GM19468 (cell line): ENCODE data around the gene ASPA.
"Not testable (repeated sequence)": the region's sequence is repeated elsewhere in the genome, so short reads cannot be mapped to it uniquely, and the experiment has no call there.

Experiments used
- ATAC-seq: cut with Tn5 transposase; IDR thresholded peaks from one replicate; pipeline ENCODE4 v1.9.1; 2021; ENCODE audit warnings: mild to moderate bottlenecking, moderate library complexity, moderate number of reproducible peaks; ENCODE audit not compliant: unreplicated experiment; ENCODE audit errors: extremely low read depth

ASPA gene

DNA sequence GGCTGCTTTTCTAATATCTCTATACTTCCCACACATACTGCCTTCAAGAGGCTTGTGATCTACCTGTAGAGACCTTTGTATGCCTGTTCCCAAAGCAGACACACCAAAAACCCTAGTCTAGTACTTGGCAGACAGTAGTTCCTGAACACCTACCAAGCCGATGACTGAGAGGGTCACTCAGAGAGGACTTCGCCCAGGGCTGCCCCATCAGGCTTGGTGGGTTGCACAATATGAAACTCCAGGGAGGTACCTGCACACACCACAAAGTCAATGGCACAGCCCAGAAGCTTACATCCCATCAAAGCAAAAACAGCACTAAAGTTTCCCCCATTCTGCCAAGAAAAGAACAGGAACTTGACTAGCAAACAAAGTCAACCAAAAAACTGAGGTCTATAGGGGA is 30.3 kb downstream of the ASPA start:
- no peak for ATAC-seq

DNA sequence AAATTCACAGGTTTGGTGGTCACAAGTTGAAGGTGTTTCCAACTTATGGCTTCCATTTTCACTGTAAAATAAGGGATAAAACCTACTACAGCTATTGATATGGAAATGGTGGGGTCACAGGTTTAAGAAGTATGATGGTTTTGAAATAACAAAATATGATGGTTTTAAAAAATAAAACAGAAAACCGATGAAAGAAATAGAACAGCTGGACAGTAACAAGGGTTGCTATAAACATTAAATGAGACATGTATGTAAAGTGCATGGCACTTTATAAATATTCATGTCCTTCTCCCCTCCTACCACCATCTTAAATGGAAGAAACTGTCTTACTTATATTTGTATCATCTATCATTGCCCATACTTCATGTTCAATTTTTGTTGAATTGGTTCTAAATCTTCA is 31.3 kb downstream of the ASPA start:
- ATAC-seq, result no peak

DNA sequence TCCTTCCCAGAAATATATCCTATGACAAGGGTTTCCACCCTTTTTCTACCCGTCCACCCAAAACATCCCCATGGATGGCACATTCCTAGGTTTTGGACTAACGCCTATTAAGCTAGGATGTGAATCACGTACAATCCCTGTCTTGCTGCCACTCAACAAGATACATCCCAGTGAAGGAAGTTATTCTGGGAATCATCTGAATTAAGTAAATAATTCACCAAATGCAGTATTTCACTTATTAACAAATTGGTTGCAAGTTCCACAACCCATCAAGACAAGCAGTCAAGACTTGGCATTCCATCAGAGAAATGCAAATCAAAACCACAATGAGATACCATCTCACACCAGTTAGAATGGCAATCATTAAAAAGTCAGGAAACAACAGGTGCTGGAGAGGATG is 32.1 kb downstream of the ASPA start:
- no peak for ATAC-seq

- no peak for ATAC-seq
Observed at GRCh38 chr17:3510090-3510489, 34.3 kb downstream of the ASPA start.

DNA sequence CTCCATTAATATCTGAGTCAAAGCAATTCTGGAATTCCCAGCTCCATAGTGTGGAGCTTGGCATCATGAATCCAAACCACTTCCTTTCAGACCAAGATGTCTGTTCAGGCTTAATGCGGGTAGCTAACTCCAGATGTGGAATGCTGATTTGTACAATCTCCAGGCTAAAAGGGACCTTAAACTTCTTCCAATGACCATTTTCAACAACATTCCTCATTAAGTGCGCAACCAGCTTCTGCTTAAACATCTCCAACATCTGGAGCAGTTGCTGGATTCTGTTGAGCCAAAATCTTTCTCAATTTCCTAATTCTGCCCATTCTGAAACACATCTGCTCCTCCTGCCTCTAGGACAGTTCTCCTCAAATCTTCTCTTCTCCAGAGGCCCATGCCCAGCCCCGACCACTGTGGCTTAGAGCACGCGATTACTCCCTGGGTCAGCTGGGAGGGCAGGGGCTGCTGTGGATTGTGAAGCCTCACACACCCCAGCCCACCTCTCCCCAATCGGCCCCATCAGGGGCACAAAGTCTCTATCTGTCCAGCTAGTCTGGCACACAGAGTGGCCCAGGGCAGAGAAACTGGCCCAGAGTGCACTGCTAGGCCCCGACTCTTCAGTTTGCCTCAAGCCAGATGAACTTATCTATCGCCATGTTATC is 36.2 kb downstream of the ASPA start:
- no peak for ATAC-seq

- no peak for ATAC-seq
Observed at GRCh38 chr17:3512505-3513171, 36.8 kb downstream of the ASPA start.

DNA sequence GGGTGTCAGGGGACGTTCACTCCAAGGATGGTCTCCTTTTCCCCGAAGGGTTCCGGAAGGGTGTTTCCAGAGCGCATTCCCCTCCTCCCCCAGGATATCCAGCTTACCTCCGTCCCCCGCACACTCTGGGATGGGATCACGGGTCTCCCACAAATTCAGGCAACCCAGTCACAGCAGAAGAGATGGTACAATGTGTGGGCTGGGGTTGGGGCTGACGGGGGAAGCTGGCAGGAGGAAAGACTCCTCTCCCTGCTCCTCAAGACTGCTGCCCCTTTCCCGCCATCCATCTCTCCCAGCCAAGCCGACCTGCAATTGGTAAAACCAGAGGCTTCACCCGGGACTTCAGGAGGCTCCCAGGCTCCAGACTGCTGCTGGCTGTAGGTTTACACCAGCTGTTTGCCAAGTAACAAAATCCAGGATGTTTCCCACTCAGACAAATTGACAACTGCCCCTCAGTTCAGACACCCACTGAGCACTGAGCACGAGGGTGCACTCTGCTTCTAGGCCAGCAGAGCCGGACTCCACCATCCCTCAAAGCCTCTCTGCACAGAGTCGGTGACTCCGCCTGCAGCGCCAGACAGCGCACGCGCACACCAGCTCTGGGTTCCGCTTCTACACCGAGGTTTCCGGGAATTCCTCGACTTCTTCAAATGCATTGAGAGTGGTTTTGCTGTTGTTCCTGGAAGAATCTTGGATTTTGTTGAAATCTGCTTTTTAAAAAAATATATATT is 37.7 kb downstream of the ASPA start:
- no peak for ATAC-seq

DNA sequence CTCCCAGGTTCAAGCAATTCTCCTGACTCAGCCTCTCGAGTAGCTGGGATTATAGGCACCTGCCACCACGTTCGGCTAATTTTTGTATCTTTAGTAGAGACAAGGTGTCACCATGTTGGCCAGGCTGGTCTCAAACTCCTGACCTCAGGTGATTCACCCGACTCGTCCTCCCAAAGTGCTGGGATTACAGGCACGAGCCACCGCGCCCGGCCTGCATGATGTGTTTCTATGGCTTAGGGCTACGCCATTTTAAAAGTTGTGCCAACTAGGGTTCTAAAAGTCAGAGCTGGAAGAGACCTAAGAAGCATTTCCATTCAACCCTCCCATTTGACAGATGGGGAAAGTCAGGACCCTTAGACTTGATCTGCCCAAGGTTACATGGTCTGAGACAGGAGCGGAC is 38.4 kb downstream of the ASPA start:
- not testable (repeated sequence) for ATAC-seq

GRCh38 chr17:3514873-3515272 is 39.1 kb downstream of the ASPA start:
- ATAC-seq, result no peak

GRCh38 chr17:3519472-3519871 is 43.7 kb downstream of the ASPA start:
- ATAC-seq, result not testable (repeated sequence)

DNA sequence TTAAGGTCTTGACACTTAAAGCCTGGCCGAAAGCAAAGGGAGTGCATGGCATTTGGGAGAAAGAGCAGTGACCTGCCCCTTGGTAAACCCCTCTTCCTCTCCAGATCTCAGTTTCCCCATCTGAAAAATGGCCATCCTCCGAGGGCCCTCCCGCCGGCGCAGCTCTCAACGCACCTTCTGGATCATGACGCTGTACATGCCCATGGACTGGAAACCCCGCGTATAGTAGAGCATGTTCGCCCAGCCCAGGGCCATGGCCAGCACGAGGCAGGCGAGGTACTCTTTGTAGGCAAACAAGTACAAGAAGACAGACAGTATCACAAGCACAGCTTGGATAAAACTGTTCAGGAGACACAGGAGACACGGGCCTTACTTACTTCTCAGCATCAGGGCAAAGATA is 48.2 kb downstream of the ASPA start:
- no peak for ATAC-seq

DNA sequence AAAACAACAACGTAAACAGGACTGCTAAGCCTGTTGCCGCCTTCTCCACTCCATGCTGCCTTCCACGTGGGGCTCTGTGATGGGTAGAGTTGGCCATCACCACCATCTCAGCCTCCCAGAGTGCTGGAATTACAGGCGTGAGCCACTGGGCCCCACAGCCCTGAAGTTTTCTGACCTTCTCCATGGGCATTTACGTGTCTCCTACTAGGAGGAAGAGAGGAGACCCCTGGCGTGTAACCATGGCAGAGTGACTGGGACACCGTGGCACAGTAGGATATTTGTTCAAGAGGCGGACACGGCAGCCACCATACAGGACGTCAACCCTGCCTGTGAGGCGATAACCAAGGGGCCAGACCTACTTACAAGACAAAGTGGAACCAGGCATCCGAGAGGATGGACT is 50.7 kb downstream of the ASPA start:
- ATAC-seq, result no peak

- ATAC-seq, result no peak
Observed at GRCh38 chr17:3526971-3527370, 51.2 kb downstream of the ASPA start.

GRCh38 chr17:3527468-3527867 is 51.7 kb downstream of the ASPA start:
- no peak for ATAC-seq

- no peak for ATAC-seq
Observed at GRCh38 chr17:3527896-3528295, 52.1 kb downstream of the ASPA start.

GRCh38 chr17:3528403-3528851 is 52.6 kb downstream of the ASPA start:
- ATAC-seq, result no peak

GRCh38 chr17:3528880-3529511 is 53.2 kb downstream of the ASPA start:
- ATAC-seq, result no peak

DNA sequence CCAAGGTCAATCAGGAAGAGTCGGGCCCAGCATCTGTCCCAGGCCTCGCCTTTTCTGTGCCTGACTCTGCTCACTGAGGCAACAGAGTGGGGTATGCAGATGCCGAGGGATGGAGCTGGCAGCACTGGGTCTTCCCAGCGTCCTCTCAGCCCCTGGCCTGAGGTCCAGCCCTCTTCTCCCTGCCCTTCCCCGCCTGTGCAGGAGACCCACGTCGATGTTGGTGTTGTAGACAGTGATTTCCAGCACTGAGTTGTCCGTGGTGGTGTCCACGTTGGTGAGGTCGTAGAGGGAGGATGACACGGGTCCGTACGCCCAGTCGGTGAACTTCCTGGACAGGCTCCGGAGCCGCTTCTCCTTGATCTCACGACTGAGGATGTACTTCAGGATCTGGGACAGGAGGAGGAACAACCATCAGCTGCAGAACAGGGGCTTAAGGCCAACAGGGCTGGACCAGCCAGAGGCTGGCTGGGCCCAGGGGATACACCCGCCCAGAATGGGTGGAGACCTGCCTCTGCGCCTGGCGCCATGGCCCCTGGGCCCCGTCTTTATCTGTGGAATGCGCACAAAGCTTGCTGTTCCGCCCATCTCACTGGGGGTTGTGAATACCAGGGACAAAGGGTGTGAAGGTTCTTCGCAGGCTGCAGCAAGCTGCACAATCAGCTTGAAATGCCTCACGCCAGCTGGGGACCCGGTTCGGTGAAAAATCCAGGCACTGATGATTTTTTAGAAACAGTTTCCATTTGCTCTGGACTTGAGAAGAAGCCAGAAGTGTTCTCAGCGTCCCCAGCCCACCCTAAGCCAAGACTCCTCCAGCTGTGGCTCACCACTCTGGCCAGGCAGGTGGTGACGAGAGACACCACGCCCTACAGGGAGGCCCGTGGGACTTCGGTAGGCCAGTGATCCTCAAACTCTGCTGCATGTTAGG is 54.3 kb downstream of the ASPA start:
- ATAC-seq, result no peak

DNA sequence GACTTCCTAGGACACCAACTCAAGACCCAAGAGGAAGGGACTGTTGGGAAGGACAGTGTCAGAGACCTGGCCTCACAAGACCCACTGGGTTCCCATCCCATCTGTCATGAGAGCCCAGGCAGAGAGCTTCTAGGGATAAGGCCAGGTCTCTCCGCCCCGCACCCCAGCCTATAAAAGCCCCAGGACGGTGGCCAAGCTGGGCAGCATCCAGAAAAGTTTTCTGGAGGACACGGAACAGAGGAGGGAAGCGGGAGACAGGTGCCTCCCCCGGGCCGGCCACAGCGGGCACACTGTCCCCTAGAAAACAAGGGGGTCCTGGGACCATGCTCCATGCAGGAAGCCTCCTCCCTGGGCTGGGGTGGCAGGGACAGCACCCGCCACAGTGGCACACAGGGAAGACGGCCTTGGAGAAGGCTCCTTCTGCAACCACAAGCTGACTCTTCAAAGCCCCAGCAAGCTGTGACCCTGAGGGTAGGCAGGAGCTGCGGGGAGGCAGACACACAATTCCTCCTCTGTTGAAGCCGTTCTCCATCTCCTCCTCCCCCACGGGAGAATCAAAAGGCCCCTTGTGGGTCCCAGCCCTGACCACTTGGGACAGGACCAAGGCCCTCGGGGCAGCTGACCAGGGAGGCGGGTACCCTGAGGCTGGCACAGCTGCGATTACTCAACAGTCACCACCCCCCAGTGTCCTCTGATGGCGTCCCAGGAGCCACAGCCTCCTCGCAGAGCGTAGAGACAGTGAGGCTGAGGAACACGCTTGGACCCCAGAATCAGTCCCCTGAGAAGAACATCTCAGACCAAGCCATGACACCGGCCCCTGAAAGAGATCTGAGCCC is 55.7 kb downstream of the ASPA start:
- ATAC-seq, result no peak
